Progenitor cell of endocrine pancreas (in vitro differentiated cells): ENCODE results near the gene BMP2K. TPM values are rescaled to one million over a fixed set of nuclear protein-coding genes. Genes with fewer than 3 reads are reported as not detected.

Experiments used
- DNase-seq: peaks from one replicate; pipeline ENCODE4 v3.0.0; 2021; ENCODE audit warnings: low spot score; ENCODE audit not compliant: unreplicated experiment
- H3K27ac Mint-ChIP-seq: 2 replicates; pipeline ENCODE4 v1.8.0; 2021; ENCODE audit warnings: mild to moderate bottlenecking, moderate library complexity, mixed read lengths
- H3K27me3 Mint-ChIP-seq: 2 replicates; pipeline ENCODE4 v1.8.0; 2021; ENCODE audit warnings: mixed read lengths
- H3K36me3 Mint-ChIP-seq: 2 replicates; pipeline ENCODE4 v1.8.0; 2022; ENCODE audit warnings: mixed read lengths; ENCODE audit not compliant: insufficient read depth
- H3K4me1 Mint-ChIP-seq: 2 replicates; pipeline ENCODE4 v1.8.0; 2021; ENCODE audit warnings: low read depth, mixed read lengths
- H3K4me3 Mint-ChIP-seq: 2 replicates; pipeline ENCODE4 v1.8.0; 2021; ENCODE audit warnings: low read depth, mild to moderate bottlenecking, moderate library complexity, mixed read lengths
- H3K9me3 Mint-ChIP-seq: 2 replicates; pipeline ENCODE4 v1.8.0; 2021; ENCODE audit warnings: low read depth, mixed read lengths
- CTCF ChIP-seq: fragments of 200-600 bp; sonication (generic); IDR thresholded peaks from one replicate; pipeline ENCODE4 v1.5.0; 2021; ENCODE audit warnings: antibody characterized with exemption, mild to moderate bottlenecking; ENCODE audit not compliant: unreplicated experiment
- total RNA-seq: library from RNA; stranded (reverse); gene quantifications from 2 replicates; pipeline ENCODE4 v1.2.1, GENCODE V29; 2021

BMP2K gene
- total RNA-seq, 1 donor from 2014 or later, result 32.5 TPM

DNA sequence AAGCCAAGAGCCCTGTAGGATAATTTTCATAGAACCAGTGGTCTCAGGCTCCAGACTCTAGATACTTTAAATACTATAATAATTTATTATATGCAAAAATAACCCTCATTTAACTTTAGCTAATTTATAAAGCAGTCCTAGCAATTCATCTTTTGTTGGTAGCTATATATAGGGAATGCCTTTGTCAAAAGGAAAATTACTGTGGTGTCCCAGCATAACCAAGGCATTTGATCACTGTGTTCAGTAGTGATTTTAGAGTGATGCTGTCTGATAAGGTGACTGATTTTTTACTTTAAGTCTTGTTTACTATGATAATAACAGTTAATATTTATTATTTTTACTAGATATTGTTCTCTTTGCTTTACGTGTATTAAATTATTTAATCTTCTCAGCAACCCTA is 101.9 kb downstream of the BMP2K start:
- H3K4me3 Mint-ChIP-seq, result no peak overlapping the region
- no peak for DNase-seq
- peaks cover 3% of the 10 kb centered on the region for H3K36me3 Mint-ChIP-seq
- TF ChIP-seq CTCF, result no peak
- H3K27ac Mint-ChIP-seq, result no peak overlapping the region
- H3K4me1 Mint-ChIP-seq, result no peaks in the 10 kb centered on the region
- no peaks in the 10 kb centered on the region for H3K27me3 Mint-ChIP-seq
- H3K9me3 Mint-ChIP-seq, result no peaks in the 10 kb centered on the region

DNA sequence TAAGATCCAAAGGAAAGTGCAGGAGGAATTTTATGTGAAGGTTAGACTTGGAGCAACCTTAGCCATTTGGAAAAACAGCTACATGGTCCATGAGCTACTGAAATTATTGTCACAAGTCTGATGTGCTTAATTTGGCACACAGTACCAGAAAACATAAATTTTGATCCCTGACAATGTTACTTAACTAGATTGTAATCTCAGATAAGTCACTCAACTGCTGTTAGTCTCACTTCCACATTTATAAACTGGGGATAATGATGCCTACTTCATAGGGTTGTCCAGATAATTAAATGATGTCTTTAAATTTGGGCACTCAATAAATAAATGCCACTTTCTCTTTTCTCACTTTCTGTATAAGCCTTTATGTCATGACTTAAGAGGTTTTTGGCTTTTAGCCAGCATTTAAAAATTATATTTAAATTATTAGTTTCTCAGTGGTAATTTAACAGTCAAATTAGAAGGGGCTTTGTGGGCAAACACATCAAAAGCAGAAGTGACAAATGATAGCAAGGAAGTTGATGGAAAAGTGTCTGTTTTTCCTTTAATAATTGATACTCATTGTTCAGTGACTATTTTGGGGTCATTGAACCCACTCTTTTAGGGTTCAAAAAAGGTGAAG is 104.8 kb downstream of the BMP2K start:
- no peak overlapping the region for H3K27ac Mint-ChIP-seq
- H3K36me3 Mint-ChIP-seq, result peaks cover 1% of the 10 kb centered on the region

GRCh38 chr4:78885598-78885997 is 109.4 kb downstream of the BMP2K start:
- no peak overlapping the region for H3K27ac Mint-ChIP-seq
- no peak overlapping the region for H3K4me3 Mint-ChIP-seq
- no peaks in the 10 kb centered on the region for H3K4me1 Mint-ChIP-seq
- no peak for DNase-seq
- no peaks in the 10 kb centered on the region for H3K9me3 Mint-ChIP-seq
- no peak for TF ChIP-seq CTCF
- no peaks in the 10 kb centered on the region for H3K27me3 Mint-ChIP-seq
- peaks cover 7% of the 10 kb centered on the region for H3K36me3 Mint-ChIP-seq

More for the DNA sequence above, 104.8 kb downstream of the BMP2K start:
- TF ChIP-seq CTCF, result no peak
- Mint-ChIP-seq H3K27me3 (no peaks in the 10 kb centered on the region), H3K4me1 (no peaks in the 10 kb centered on the region), H3K9me3 (no peaks in the 10 kb centered on the region), H3K4me3 (no peak overlapping the region)
- DNase-seq, result no peak

DNA sequence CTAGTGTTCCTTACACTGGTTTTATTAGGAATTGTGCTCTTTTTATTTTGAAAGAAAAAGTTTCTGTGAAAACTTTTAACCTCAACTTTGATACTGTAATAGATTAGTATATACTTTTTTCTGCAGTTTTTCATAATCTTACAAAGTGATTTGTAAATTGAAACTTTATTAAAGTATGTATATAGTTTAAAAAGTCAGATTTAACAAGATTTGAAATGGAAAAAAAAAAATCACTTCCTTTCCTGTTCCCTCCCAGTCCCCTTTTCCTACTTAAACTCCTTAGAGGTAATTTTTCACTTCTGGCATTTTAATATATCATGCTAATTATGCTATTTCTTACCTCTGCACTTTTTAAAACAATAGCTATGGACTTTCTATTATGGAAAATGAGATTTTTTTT is 113.8 kb downstream of the BMP2K start:
- H3K4me1 Mint-ChIP-seq, result no peaks in the 10 kb centered on the region
- H3K27ac Mint-ChIP-seq, result no peak overlapping the region
- no peaks in the 10 kb centered on the region for H3K27me3 Mint-ChIP-seq
- H3K9me3 Mint-ChIP-seq, result no peaks in the 10 kb centered on the region
- no peak for TF ChIP-seq CTCF
- DNase-seq, result no peak
- H3K36me3 Mint-ChIP-seq, result peaks cover 17% of the 10 kb centered on the region
- H3K4me3 Mint-ChIP-seq, result no peak overlapping the region

DNA sequence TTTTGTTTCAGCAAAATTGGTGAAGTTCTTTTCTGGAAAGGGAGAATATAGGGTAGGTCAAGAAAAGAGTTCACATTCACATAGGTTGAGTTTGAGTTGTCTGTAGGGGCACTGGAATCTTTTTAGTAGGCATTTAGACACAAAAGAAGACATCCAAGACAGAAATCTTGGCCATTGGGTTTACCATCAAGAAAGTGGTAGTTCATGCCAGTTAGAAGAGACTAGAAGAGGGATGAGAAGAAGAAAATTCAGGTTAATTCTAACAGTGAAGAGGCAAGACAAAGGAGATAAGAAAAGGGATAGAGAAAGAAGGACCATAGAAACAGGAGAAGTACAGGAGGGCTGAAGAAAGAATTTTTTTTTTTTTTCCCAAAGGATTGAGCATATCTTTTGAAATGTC is 123.2 kb downstream of the BMP2K start:
- Mint-ChIP-seq H3K27me3 (no peaks in the 10 kb centered on the region), H3K36me3 (peaks cover 5% of the 10 kb centered on the region), H3K4me1 (no peaks in the 10 kb centered on the region), H3K27ac (no peak overlapping the region), H3K9me3 (no peaks in the 10 kb centered on the region), H3K4me3 (no peak overlapping the region)
- DNase-seq, result no peak
- TF ChIP-seq CTCF, result no peak
